ENCODE data around the gene MAPK11. TPM values are rescaled to one million over a fixed set of nuclear protein-coding genes. Genes with fewer than 3 reads are reported as not detected.

MAPK11 gene
- total and polyA plus RNA-seq, 9 of the 15 experiments (the other 6 are each of a cell fraction or from before 2014, with no cell fraction given), result 0.06 to 14.6 (median 5.3) TPM

- TF ChIP-seq E2F6 (IDR thresholded peaks at IDR 0.05; ENCODE audit: borderline replicate concordance in 1 of 2, extremely low read depth in 1 of 2, insufficient read depth in 1 of 2, insufficient read length in 1 of 2, low read depth in 1 of 2, low read length in 1 of 2, poor library complexity in 1 of 2, severe bottlenecking in 1 of 2), result peak in 1 of 2 experiments; percentile 26
- no peak for TF ChIP-seq USF2 (CRISPR knock-in tag; IDR thresholded peaks at IDR 0.05)
- TF ChIP-seq E2F4 (CRISPR knock-in tag; IDR thresholded peaks at IDR 0.05; ENCODE audit: low read depth), result no peak
- no peak for TF ChIP-seq TFAM (CRISPR knock-in tag; conservative IDR thresholded peaks at IDR 0.05)
- no peak for TF ChIP-seq SREBF2 (CRISPR knock-in tag; IDR thresholded peaks at IDR 0.05)
- TF ChIP-seq PATZ1 (CRISPR knock-in tag; IDR thresholded peaks at IDR 0.05; ENCODE audit: borderline replicate concordance), result no peak
- no peak for TF ChIP-seq SMARCA5 (IDR thresholded peaks at IDR 0.05)
- peak; percentile 45; the same call in 1 of the 2 replicates for TF ChIP-seq CBX1 (IDR thresholded peaks at IDR 0.05; ENCODE audit: low read depth)
- no peak for TF ChIP-seq ZNF280A (IDR thresholded peaks at IDR 0.05; ENCODE audit: low read depth, partially characterized antibody)
- TF ChIP-seq FOXO4 (CRISPR knock-in tag; IDR thresholded peaks at IDR 0.05), result no peak
- no peak for TF ChIP-seq NR1H2 (CRISPR knock-in tag; IDR thresholded peaks at IDR 0.05)
- no peak for TF ChIP-seq ZNF146 (CRISPR knock-in tag; IDR thresholded peaks at IDR 0.05; ENCODE audit: unreplicated experiment)
- TF ChIP-seq ILK (tag; IDR thresholded peaks at IDR 0.05; ENCODE audit: borderline replicate concordance, low read depth), result no peak
- TF ChIP-seq ZNF282 (CRISPR knock-in tag; IDR thresholded peaks at IDR 0.05), result no peak
- TF ChIP-seq RBM15 (IDR thresholded peaks at IDR 0.05; ENCODE audit: insufficient read depth, low read length), result no peak
- TF ChIP-seq ZBTB2 (IDR thresholded peaks at IDR 0.05), result peak; percentile 41; the same call in 1 of the 2 replicates
Observed at GRCh38 chr22:50244420-50245213, 25.6 kb downstream of the MAPK11 start, which contains the start of gene TUBGCP6 (continued).

Data from K562 (cell line).